HepG2 (cell line): ENCODE data around the gene ARL4D.

Source experiments
- EZH2 ChIP-seq: conservative IDR thresholded peaks from 2 replicates; pipeline ENCODE4 v1.6.1; 2012; ENCODE audit warnings: mild to moderate bottlenecking, low read depth, low read length, moderate library complexity
- FOXC1 ChIP-seq: sonication (generic); formaldehyde crosslinking; IDR thresholded peaks from 2 replicates; pipeline ENCODE4 v1.8.0; 2022; ENCODE audit warnings: mild to moderate bottlenecking, missing genetic modification reagents, borderline replicate concordance
- FOXJ3 ChIP-seq: sonication (generic); formaldehyde crosslinking; IDR thresholded peaks from 2 replicates; pipeline ENCODE4 v1.4.0; 2020; ENCODE audit warnings: missing genetic modification reagents, mild to moderate bottlenecking, borderline replicate concordance
- MATR3 ChIP-seq: sonication (generic); formaldehyde crosslinking; IDR thresholded peaks from 2 replicates; pipeline ENCODE4 v1.4.0; 2020; ENCODE audit warnings: missing genetic modification reagents
- NR2C2 ChIP-seq: sonication (generic); formaldehyde crosslinking; IDR thresholded peaks from 2 replicates; pipeline ENCODE4 v1.4.0; 2020; ENCODE audit warnings: missing genetic modification reagents, mild to moderate bottlenecking, moderate library complexity, borderline replicate concordance
- ZNF446 ChIP-seq: sonication (generic); formaldehyde crosslinking; IDR thresholded peaks from 2 replicates; pipeline ENCODE4 v1.5.0; 2020; ENCODE audit warnings: mild to moderate bottlenecking, missing genetic modification reagents
- ZNF724P ChIP-seq: sonication (generic); formaldehyde crosslinking; IDR thresholded peaks from 2 replicates; pipeline ENCODE4 v1.8.0; 2022; ENCODE audit warnings: missing genetic modification reagents, borderline replicate concordance
- ZSCAN20 ChIP-seq: sonication (generic); formaldehyde crosslinking; IDR thresholded peaks from 2 replicates; pipeline ENCODE4 v1.4.0; 2020; ENCODE audit warnings: missing genetic modification reagents, mild to moderate bottlenecking, borderline replicate concordance
- ZSCAN21 ChIP-seq: sonication (generic); formaldehyde crosslinking; IDR thresholded peaks from 2 replicates; pipeline ENCODE4 v1.8.0; 2022; ENCODE audit warnings: mild to moderate bottlenecking, missing genetic modification reagents, moderate library complexity, borderline replicate concordance
- TF ChIP-seq, protein P1 (sequence below): sonication (generic); formaldehyde crosslinking; IDR thresholded peaks from 2 replicates; pipeline ENCODE4 v1.5.0; 2020; ENCODE audit warnings: missing genetic modification reagents
- TF ChIP-seq, protein P2 (sequence below): sonication (generic); formaldehyde crosslinking; IDR thresholded peaks from 2 replicates; pipeline ENCODE4 v1.5.0; 2020; ENCODE audit warnings: mild to moderate bottlenecking, missing genetic modification reagents, moderate library complexity
- TF ChIP-seq, protein P3 (sequence below): sonication (generic); formaldehyde crosslinking; IDR thresholded peaks from 2 replicates; pipeline ENCODE4 v1.5.0; 2020; ENCODE audit warnings: mild to moderate bottlenecking, missing genetic modification reagents
- TF ChIP-seq, protein P4 (sequence below): sonication (generic); formaldehyde crosslinking; conservative IDR thresholded peaks from 2 replicates; pipeline ENCODE4 v1.5.0; 2020; ENCODE audit warnings: missing genetic modification reagents

DNA sequence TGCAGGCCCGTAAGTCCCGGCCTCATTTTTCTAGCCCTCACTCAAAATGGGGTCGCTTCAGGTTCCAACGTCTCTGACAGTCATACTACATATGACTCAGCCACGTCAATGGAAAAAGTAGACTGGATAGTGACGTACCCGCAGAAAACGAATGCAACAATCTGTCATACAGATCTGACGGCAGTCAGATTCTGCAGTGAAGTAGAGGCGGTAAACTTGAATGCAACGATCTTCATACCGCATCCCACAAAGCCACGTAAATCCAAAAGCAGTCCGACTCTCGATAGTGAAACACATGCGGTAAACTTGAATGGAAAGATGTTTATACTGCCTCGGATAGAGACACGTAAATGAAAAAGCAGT, 38.4 kb upstream of the ARL4D start:
- TF ChIP-seq NR2C2 (no peak), ZNF446 (CRISPR knock-in tag) (no peak), FOXJ3 (CRISPR knock-in tag) (no peak), FOXC1 (no peak), ZSCAN21 (CRISPR knock-in tag) (no peak), ZSCAN20 (no peak), MATR3 (CRISPR knock-in tag) (no peak), ZNF724P (no peak), EZH2 (no peak)
- TF ChIP-seq, protein P1, sequence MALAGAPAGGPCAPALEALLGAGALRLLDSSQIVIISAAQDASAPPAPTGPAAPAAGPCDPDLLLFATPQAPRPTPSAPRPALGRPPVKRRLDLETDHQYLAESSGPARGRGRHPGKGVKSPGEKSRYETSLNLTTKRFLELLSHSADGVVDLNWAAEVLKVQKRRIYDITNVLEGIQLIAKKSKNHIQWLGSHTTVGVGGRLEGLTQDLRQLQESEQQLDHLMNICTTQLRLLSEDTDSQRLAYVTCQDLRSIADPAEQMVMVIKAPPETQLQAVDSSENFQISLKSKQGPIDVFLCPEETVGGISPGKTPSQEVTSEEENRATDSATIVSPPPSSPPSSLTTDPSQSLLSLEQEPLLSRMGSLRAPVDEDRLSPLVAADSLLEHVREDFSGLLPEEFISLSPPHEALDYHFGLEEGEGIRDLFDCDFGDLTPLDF (CRISPR knock-in tag), result no peak
- TF ChIP-seq, protein P2, sequence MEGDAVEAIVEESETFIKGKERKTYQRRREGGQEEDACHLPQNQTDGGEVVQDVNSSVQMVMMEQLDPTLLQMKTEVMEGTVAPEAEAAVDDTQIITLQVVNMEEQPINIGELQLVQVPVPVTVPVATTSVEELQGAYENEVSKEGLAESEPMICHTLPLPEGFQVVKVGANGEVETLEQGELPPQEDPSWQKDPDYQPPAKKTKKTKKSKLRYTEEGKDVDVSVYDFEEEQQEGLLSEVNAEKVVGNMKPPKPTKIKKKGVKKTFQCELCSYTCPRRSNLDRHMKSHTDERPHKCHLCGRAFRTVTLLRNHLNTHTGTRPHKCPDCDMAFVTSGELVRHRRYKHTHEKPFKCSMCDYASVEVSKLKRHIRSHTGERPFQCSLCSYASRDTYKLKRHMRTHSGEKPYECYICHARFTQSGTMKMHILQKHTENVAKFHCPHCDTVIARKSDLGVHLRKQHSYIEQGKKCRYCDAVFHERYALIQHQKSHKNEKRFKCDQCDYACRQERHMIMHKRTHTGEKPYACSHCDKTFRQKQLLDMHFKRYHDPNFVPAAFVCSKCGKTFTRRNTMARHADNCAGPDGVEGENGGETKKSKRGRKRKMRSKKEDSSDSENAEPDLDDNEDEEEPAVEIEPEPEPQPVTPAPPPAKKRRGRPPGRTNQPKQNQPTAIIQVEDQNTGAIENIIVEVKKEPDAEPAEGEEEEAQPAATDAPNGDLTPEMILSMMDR (CRISPR knock-in tag), result no peak
- TF ChIP-seq, protein P3, sequence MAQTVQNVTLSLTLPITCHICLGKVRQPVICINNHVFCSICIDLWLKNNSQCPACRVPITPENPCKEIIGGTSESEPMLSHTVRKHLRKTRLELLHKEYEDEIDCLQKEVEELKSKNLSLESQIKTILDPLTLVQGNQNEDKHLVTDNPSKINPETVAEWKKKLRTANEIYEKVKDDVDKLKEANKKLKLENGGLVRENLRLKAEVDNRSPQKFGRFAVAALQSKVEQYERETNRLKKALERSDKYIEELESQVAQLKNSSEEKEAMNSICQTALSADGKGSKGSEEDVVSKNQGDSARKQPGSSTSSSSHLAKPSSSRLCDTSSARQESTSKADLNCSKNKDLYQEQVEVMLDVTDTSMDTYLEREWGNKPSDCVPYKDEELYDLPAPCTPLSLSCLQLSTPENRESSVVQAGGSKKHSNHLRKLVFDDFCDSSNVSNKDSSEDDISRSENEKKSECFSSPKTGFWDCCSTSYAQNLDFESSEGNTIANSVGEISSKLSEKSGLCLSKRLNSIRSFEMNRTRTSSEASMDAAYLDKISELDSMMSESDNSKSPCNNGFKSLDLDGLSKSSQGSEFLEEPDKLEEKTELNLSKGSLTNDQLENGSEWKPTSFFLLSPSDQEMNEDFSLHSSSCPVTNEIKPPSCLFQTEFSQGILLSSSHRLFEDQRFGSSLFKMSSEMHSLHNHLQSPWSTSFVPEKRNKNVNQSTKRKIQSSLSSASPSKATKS (CRISPR knock-in tag), result no peak; the same call in 1 of the 2 replicates
- TF ChIP-seq, protein P4, sequence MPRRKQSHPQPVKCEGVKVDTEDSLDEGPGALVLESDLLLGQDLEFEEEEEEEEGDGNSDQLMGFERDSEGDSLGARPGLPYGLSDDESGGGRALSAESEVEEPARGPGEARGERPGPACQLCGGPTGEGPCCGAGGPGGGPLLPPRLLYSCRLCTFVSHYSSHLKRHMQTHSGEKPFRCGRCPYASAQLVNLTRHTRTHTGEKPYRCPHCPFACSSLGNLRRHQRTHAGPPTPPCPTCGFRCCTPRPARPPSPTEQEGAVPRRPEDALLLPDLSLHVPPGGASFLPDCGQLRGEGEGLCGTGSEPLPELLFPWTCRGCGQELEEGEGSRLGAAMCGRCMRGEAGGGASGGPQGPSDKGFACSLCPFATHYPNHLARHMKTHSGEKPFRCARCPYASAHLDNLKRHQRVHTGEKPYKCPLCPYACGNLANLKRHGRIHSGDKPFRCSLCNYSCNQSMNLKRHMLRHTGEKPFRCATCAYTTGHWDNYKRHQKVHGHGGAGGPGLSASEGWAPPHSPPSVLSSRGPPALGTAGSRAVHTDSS (CRISPR knock-in tag), result no peak
